Measurements from ENCODE around the gene RFXAP.

RFXAP gene

GRCh38 chr13:36841391-36841790 lies 22.4 kb downstream of the RFXAP start:
- TF ChIP-seq REST (IDR thresholded peaks at IDR 0.05; ENCODE audit: insufficient read depth in 1 of 2, low read depth in 2 of 2, low read length in 2 of 2) (no peak), TAF1 (IDR thresholded peaks at IDR 0.05; ENCODE audit: borderline replicate concordance, insufficient read depth, low read length) (no peak), POLR2AphosphoS5 (IDR thresholded peaks at IDR 0.05; ENCODE audit: low read depth, low read length) (no peak)

DNA sequence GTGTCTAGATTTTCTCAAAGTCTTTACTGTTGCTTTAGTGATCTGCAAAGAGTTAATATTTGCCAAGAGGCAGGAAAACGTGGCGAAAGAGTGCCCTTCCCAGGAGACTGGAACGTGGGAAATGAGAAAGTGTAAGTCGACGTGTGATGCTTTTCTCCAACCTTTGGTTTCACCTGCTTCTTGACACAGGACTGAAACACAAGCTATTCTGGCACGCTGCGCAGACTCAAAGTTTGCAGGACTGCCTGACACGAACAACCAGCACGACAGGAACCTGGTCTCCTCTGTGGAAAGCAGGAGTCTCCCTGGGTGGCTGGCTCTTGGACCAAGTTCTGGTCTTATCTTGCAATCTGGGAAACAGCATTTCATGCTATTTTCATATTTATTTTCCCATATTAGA lies 28.6 kb downstream of the RFXAP start:
- TF ChIP-seq SIN3A (IDR thresholded peaks at IDR 0.05; ENCODE audit: borderline replicate concordance, insufficient read depth, low read length) (no peak), FOXP2 (optimal IDR thresholded peaks at IDR 0.05; ENCODE audit: borderline replicate concordance, extremely low read depth, extremely low read length, insufficient read depth) (no peak), POLR2AphosphoS5 (IDR thresholded peaks at IDR 0.05; ENCODE audit: low read depth, low read length) (no peak), REST (IDR thresholded peaks at IDR 0.05; ENCODE audit: insufficient read depth in 1 of 2, low read depth in 2 of 2, low read length in 2 of 2) (no peak), TAF1 (IDR thresholded peaks at IDR 0.05; ENCODE audit: borderline replicate concordance, insufficient read depth, low read length) (no peak)

- TF ChIP-seq POLR2AphosphoS5 (IDR thresholded peaks at IDR 0.05; ENCODE audit: low read depth, low read length) (no peak), REST (IDR thresholded peaks at IDR 0.05; ENCODE audit: insufficient read depth in 1 of 2, low read depth in 2 of 2, low read length in 2 of 2) (no peak), SIN3A (IDR thresholded peaks at IDR 0.05; ENCODE audit: borderline replicate concordance, insufficient read depth, low read length) (no peak), TAF1 (IDR thresholded peaks at IDR 0.05; ENCODE audit: borderline replicate concordance, insufficient read depth, low read length) (no peak), FOXP2 (optimal IDR thresholded peaks at IDR 0.05; ENCODE audit: borderline replicate concordance, extremely low read depth, extremely low read length, insufficient read depth) (no peak)
Observed at GRCh38 chr13:36848199-36848982, 29.4 kb downstream of the RFXAP start.

GRCh38 chr13:36850790-36851438 lies 31.9 kb downstream of the RFXAP start:
- no peak for TF ChIP-seq TAF1 (IDR thresholded peaks at IDR 0.05; ENCODE audit: borderline replicate concordance, insufficient read depth, low read length)
- no peak for TF ChIP-seq SIN3A (IDR thresholded peaks at IDR 0.05; ENCODE audit: borderline replicate concordance, insufficient read depth, low read length)
- TF ChIP-seq FOXP2 (optimal IDR thresholded peaks at IDR 0.05; ENCODE audit: borderline replicate concordance, extremely low read depth, extremely low read length, insufficient read depth), result no peak
- no peak for TF ChIP-seq POLR2AphosphoS5 (IDR thresholded peaks at IDR 0.05; ENCODE audit: low read depth, low read length)
- TF ChIP-seq REST (IDR thresholded peaks at IDR 0.05; ENCODE audit: insufficient read depth in 1 of 2, low read depth in 2 of 2, low read length in 2 of 2), result no peak
